T-helper 1 cell (primary cell): ENCODE measurements around the gene EVC2.

Source experiments
- DNase-seq, 5 donors: peaks; one replicate each; pipeline ENCODE4 v3.0.0-alpha.2; 2012 to 2020

EVC2 gene

GRCh38 chr4:5563856-5564255 is 144.5 kb downstream of the EVC2 start:
- no peak for DNase-seq

GRCh38 chr4:5562476-5562875 is 145.9 kb downstream of the EVC2 start:
- DNase-seq: no peak

- no peak for DNase-seq
Observed at GRCh38 chr4:5561286-5561685, 147.1 kb downstream of the EVC2 start.

GRCh38 chr4:5558502-5558901 is 149.9 kb downstream of the EVC2 start:
- no peak for DNase-seq

GRCh38 chr4:5554376-5554775 is 154.0 kb downstream of the EVC2 start:
- DNase-seq: no peak

GRCh38 chr4:5553801-5554200 is 154.6 kb downstream of the EVC2 start:
- no peak for DNase-seq

GRCh38 chr4:5552451-5552850 is 155.9 kb downstream of the EVC2 start:
- DNase-seq: no peak

GRCh38 chr4:5547651-5548249 is 160.6 kb downstream of the EVC2 start:
- no peak for DNase-seq

GRCh38 chr4:5545271-5545670 is 163.1 kb downstream of the EVC2 start:
- DNase-seq: no peak

GRCh38 chr4:5544762-5545161 is 163.6 kb downstream of the EVC2 start:
- DNase-seq: no peak

- no peak for DNase-seq
Observed at GRCh38 chr4:5543681-5544080, 164.7 kb downstream of the EVC2 start.

- no peak for DNase-seq
Observed at GRCh38 chr4:5541169-5541568, 167.2 kb downstream of the EVC2 start.

- no peak for DNase-seq
Observed at GRCh38 chr4:5539584-5539983, 168.8 kb downstream of the EVC2 start.

GRCh38 chr4:5532100-5532499 is 176.3 kb downstream of the EVC2 start:
- DNase-seq: no peak

GRCh38 chr4:5528031-5528436 is 180.3 kb downstream of the EVC2 start:
- DNase-seq: no peak

GRCh38 chr4:5527211-5527610 is 181.1 kb downstream of the EVC2 start:
- DNase-seq: no peak

- no peak for DNase-seq
Observed at GRCh38 chr4:5526080-5526846, 182.1 kb downstream of the EVC2 start.

- no peak for DNase-seq
Observed at GRCh38 chr4:5524446-5525299, 183.7 kb downstream of the EVC2 start.

GRCh38 chr4:5517372-5517771 is 191.0 kb downstream of the EVC2 start:
- DNase-seq: no peak

- DNase-seq: no peak
Observed at GRCh38 chr4:5515646-5516045, 192.7 kb downstream of the EVC2 start.
